ENCODE results near the gene ZNF513.
A peak's percentile ranks its signal among the peaks of the same experiment; 100 is the strongest.
"Not testable (repeated sequence)": the region's sequence is repeated elsewhere in the genome, so short reads cannot be mapped to it uniquely, and the experiment has no call there.

Gene ZNF513

GRCh38 chr2:27354597-27354927 is 26.0 kb downstream of the ZNF513 start:
- DNase-seq, result no peak

DNA sequence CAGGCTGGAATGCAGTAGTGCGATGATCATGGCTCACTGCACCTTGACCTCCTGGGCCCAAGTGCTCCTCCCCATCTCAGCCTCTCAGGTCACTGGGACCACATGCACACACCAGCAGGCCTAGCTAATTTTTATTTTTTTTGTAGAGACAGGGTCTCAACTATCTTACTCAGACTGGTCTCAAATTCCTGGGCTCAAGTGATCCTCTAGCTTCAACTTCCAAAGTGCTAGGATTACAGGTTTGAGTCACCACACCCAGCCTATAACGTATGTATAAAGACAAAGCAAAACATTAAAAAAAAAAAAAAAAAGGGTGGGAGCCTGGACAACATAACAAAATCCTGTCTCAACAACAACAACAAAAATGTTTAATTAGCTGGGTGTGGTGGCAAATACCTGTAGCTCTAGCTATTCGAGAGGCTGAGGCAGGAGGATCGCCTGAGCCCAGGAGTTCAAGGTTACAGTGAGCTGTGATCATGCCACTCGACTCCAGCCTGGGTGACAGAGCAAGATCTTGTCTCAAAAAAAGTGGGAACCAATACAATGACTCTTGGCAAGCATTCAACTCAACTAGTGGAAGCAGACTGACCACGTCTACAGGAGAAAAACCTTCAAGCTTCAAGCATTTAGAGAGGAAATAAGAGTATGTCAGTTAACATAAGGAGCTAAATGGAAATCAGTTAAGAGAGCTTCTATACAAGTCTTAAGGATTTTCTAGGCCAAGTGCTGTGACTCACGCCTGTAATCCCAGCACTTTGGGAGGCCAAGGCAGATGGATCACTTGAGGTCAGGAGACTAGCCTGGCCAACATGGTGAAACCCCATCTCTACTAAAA is 26.6 kb downstream of the ZNF513 start:
- no peak for DNase-seq

DNA sequence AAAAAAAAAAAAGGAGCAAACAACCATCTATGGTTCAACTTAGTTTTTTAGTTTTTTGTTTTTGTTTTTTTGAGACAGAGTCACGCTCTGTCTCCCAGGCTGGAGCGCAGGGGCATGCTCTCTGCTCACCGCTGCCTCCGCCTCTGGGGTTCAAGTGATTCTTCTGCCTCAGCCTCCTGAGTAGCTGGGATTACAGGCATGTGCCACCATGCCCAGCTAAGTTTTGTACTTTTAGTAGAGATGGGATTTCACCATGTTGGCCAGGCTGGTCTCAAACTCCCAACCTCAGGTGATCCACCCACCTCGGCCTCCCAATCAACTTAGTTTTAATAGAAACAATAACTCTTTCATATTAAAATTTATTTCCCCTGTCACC is 27.2 kb downstream of the ZNF513 start:
- not testable (repeated sequence) for DNase-seq

- peak; percentile 11 for DNase-seq
Measured at GRCh38 chr2:27351802-27352598, 28.5 kb downstream of the ZNF513 start.

DNA sequence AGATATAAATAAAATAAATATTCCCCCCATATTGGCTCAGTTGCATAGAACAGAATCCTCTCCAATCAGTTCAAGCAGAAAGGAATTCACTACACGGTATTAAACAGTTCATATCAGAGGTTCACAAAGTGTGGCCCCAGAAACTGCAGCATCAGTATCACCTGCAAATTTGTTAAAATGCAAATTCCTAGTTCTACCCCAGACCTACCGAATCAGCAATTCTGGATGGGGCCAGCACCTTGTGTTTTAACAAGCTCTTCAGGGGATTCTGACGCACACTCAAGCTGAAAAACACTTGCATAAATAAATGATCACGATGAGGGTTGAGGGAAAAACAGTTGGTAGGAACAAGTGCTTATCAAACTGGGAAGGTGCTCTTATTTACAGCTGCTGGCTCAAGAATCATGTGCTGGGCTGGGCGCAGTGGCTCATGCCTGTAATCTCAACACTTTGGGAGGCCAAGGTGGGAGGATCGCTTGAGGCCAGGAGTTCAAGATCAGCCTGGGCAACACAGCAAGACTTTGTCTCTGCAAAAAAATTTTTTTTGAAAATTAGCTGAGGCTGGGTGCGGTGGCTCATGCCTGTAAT is 30.3 kb downstream of the ZNF513 start:
- DNase-seq, result no peak

- DNase-seq, result no peak
Measured at GRCh38 chr2:27347641-27348040, 32.9 kb downstream of the ZNF513 start.

GRCh38 chr2:27336173-27336572 is 44.4 kb downstream of the ZNF513 start:
- DNase-seq, result no peak

GRCh38 chr2:27335311-27335710 is 45.2 kb downstream of the ZNF513 start:
- no peak for DNase-seq

All from CD4-positive, alpha-beta T cell treated with Interleukin-12 subunit alpha and Interleukin-12 subunit beta, for 1 hour (primary cell).